Adipose tissue (tissue), 3 donors: ENCODE data around the gene CIAO2A. TPM values are rescaled to one million over a fixed set of nuclear protein-coding genes. Genes with fewer than 3 reads are reported as not detected.

ENCODE experiments used
- H3K27ac ChIP-seq: one replicate; pipeline ENCODE4 v1.5.1; 2013; ENCODE audit warnings: low read depth, low read length
- WGBS, 3 donors: extraction: QIAGEN DNeasy Blood & Tissue Kit; methylation state at CpG; one replicate each; pipeline ENCODE4 v1.1.7; 2013; 5-methylcytosine and 5-hydroxymethylcytosine counted together
- polyA plus RNA-seq, 3 donors: library from polyadenylated mRNA; stranded (reverse); fragments of 200-250 nt; gene quantifications; one replicate each; pipeline ENCODE4 v1.2.3, GENCODE V29; 2013
- donor health status: healthy with polysubstance abuse.
- donor health status: Bipolar disorder and iron deficiency.
- donor health status: healthy.

The CIAO2A gene
- polyA plus RNA-seq, 3 donors: 39.2 to 58.8 (median 44.8) TPM

DNA sequence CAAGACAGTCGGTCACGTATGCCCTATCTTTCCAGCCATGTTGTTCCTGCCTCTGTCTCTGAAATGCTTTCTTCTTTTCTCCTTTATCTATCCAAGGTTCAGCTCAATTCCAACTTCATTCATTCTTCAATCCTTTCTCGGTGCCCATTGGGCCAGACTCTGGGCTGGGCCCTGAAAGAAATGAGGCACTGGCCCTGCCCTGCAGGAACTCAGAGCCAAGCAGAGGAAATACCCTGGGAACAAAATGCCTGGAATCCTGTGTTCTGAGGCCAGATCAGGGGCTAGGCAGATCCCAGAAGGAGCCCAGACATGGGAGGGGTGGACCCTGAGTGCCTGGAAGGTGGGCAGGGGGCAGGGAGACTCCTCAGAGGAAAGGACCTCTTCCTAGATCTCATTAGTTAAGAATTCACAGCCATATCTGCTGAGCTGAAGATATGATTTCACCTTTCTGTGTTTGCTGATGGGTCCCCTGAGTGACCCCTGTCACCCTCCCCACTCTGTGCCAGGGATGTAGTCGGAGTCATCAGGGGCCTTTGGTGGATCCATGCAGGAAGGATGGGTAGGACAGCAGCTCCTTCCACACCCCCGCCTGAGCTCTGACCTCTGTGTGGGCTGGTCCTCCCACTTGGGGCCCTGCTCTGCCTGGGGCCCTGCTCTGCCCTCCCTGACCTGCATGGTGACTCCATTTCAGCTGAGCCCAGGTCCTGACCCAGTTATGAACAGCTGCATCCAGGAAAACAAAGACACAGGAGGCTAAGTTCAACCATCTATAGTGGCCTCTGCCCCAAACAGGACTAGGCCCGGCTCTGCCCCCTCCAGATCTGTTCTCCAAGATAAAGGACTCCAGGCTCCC is 42.0 kb downstream of the CIAO2A start:
- 76 to 77% (median 77%) methylated on average over 6 of the region's 6 CpGs for WGBS, 3 donors
- no peak overlapping the region for H3K27ac ChIP-seq

DNA sequence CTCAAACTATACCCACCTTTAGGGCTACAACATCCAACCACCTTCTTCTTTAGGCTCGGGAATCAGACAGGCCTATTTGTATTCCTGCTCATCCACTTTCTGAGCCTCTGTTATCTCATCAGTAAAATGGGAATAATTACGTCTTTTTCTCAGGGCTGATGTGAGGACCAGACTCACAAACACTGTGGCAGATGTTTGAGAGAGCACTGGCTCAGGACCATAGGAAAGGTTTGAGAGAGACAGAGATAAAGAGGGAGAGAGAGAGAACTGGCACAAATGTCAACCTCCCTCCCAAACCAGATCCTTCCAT is 42.6 kb downstream of the CIAO2A start:
- WGBS, 3 donors: 96 to 98% (median 97%) methylated on average over 2 of the region's 2 CpGs
- no peak overlapping the region for H3K27ac ChIP-seq

DNA sequence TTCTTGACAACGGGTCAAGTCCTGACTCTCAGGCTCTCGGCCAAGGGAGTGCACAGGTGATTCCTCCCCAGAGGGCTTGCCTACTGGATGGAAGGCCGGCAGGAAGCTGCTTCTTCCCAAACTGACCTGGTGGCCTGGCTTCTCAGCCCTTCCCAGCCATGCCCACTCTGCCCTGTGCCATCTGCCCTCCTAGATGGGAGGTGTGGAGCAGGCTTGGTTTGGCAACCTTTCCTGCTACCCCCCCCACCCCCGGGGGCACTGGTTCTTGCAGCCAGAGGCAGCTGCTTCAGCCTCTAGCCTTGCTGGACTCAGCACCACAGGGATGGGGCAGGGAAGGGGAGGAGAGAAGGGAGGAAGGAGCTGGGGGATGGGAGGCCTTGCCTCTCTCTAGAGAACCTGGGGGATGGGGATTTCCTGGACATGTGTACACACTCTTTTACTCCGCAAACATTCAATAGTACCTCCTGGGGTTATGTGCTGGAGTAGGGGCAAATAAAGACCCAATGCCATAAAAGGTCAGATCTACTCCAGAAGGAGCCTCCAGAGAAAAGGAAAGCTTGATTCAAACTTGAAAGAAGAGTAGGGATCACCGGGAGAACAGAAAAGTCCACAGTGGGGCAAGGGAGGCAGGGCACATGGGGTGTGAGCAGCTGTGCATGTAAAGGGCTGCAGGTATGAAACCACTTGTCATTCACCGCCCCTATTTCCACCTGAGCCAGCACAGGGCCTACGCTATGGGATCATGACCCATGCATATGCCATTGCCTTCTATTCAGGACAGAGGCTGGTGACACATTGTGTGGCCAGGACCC is 43.2 kb downstream of the CIAO2A start:
- H3K27ac ChIP-seq: no peak overlapping the region
- WGBS, 3 donors: 52 to 69% (median 58%) methylated on average over 8 of the region's 8 CpGs

DNA sequence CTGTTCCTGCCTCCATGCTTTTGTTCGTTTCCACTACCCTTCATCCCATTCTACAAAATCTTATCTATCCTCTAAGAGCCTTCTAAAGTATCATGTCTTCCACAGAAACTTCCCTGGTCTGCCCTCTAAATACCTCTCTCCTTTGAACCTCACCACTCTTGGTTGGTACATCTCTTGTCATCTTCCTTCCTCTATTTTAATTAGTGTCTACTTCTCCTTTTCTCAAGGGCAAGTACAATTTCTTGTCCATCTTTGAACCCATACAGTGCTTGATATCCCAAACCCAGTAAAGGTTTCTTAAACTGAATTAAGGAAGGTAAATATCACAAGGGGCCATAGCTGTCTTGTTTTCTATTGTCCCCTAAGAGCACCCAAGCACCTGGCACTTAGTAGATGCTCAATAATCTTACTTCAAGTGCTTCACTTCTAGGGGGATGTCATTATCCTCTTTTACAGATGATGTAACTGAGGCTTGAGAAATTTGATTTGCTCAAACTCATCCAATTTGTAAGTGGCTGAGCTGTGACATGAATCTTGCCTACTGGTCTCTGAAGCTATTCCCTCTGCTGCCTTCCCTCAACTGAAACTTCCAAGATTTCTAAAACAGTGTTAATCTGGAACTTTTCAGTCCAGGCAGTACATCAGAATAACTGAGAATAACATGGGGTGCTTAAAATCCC is 44.7 kb downstream of the CIAO2A start:
- no peak overlapping the region for H3K27ac ChIP-seq
- WGBS, 3 donors: 60 to 79% (median 79%) methylated on average over 1 of the region's 1 CpG

DNA sequence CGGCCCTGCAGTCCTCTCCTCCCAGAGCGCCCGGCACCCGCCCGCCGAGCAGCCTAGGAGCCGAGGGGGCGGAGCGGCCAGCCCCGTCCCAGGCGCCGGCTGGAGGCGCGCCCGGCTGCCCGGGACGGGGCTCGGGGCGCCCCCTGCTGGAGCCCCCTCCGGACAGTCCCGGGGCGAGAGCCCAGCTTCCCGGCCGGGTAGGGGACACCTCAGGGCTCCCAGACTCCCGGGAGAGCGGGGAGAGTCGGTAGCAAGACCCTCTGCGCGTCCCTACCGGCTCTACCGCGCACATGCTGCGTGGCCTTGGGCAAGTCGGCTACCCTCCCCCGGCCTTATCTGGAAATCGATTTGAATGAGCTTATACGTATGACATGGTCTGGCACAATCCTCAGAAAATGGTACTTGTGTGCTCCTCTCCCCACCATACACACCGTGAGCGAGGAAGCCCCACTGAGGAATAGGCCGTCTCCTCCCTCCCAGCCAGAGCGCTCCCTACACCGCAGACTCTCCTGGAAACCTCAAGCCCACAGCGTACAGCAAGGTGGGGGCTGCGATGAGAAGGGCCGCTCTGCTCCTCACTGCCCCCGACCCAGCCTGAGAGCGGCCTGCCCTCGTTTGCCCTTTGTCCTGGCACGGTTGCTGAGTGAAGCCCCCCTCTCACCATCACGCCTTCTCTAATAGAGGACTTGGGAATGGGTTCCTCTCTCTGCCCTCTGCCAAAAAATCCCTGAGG is 47.1 kb downstream of the CIAO2A start, which contains the start of gene DAPK2:
TSS of gene DAPK2 (minus strand) at position 65 of the 733 bp plus-strand sequence. CDS start 6,224 bp downstream, outside the sequence.
- H3K27ac ChIP-seq: no peak within 1 kb of the TSS
- WGBS, 3 donors: 7 to 9% (median 7%) methylated on average over 42 to 50 of the region's 50 CpGs

DNA sequence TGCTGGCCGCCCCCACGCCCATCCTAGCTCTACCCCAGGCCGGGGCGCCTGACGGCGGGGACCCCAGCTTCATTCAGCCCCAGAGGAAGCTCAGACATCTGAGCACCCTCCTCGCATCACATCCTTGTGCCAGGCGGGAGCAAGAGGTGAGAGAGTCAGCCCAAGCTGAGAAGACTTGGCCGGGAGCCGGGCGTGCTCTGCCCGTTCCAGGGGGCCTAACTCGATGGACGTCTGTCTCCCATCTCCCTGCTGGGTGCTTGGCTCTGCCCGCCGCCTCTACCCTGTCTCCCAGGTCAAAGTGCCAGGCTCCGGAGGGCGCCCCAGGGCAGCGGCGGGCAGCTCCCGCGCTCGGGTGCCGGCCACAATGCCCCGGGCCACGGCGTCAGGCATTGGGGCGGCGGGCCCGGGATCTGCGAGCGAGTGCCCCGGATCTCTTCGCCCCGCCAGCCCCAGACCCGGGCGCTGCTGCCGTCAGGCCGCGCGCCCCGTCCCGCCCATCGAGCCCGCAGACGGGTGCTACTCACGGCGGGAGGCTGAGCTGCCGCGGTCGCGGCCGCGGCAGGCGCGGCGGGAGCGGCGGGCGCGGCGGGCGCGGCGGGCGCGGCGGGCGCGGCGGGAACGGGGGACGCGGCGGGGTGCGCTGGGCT is 47.7 kb downstream of the CIAO2A start:
- H3K27ac ChIP-seq: no peak overlapping the region
- WGBS, 3 donors: 8 to 20% (median 12%) methylated on average over 39 to 76 of the region's 76 CpGs

DNA sequence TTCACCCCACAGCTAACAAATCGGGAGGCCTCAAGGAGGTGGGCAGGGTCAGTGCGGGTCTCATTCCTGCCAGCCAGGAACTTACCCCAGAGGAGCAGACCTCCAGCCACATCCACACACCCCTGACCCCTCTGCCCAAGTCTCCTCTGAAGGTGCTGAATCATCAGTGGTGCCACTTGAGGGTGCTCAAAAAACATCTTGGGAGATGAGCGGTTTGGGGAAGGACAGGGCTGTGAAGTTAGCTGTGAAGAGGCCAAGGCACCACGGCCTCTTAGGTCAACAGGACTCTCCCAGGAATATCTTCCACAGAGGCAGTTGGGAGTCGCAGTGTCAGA is 48.6 kb downstream of the CIAO2A start:
- H3K27ac ChIP-seq: no peak overlapping the region
- WGBS, 3 donors: 61 to 83% (median 67%) methylated on average over 5 of the region's 5 CpGs

DNA sequence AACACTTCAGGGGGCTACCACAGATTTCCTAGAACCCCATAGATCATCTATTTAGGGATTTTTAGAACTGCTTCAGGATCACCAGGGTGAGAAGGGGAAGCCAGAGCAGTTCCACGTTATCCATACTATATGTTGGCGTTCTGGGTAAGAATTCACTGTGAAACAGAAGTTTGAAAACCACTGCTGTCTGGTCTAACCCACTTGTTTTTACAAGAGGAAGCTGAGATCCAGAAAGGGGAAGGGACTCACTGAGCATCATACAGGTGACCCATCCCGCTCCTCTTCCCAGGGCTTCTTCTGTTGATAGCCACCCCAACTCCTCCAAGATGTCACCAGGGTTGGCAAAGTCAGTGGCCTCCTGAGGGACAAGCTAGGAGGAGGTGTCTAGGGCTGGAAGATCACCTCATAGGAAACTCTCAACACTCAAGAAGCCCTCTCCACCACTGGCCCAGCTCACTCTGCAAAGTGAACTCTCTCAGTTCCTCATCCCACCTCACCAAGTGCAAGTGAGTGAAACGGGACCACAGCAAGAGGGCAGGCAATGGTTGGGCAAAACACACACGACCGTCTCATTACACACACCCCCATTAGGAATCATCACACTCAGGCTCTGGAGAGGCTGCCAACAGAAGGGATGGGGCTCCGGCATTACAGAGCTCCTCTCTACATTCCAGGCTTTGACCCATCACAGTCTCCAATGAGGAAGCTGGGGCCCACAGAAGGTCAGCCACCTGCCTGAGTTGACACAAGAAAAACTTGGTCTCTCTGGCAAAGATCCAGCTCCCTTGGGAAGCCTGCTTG is 49.1 kb downstream of the CIAO2A start:
- H3K27ac ChIP-seq: no peak overlapping the region
- 57 to 91% (median 59%) methylated on average over 7 of the region's 7 CpGs for WGBS, 3 donors

DNA sequence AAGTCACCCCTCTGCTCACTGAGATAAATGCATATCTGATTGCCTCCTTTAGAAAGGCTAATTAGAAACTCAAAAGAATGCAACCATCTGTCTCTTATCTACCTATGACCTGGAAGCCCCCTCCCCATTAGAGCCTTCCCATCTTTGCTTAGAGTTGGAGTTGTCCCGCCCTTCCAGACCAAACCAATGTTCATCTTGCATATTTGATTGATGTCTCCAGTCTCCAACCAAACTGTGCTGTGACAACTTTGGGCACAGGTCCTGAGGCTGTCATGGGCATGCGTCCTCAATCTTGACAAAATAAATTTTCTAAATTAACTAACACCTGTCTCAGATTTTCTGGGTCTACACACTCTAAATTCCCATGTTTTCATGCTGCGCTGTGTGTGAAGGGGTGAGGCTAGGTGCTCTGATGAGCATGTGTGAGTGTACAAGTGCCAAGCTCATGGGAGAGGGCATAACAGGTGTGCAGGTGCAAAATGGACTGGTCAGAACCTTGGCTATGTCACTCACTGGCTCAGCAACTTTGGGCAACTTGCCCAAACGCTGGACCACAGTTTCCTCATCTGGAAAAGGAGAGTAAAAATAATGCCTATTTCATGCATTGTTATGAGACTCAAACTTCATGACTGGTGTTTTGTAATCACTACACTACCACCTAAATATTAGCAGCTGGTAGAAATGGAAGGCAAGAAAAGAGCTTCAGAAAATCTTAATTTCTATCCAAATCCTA is 54.6 kb downstream of the CIAO2A start:
- no peak overlapping the region for H3K27ac ChIP-seq

DNA sequence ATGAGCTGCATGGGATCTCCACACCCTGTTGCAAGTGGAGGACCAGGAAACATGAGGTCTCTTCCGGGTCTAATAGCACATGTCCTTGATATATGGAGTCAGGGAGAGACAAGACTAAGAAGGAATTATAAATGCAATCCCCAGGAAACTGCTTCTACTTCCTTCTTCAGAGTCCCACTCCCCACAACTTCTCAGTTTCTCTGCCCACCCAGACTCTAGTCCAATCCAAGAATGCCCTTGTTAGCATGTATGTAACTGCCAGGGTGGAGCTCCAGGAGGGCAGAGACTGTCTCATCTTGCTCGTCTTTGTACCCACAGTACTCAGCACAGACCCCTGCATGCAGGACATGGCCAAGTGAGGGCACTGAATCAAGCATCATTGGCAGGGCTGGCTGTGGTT is 55.7 kb downstream of the CIAO2A start:
- H3K27ac ChIP-seq: no peak overlapping the region
- 38 to 89% (median 50%) methylated on average over 2 of the region's 2 CpGs for WGBS, 3 donors

More for the DNA sequence above, 54.6 kb downstream of the CIAO2A start:
- WGBS, 3 donors: 86 to 92% (median 90%) methylated on average over 4 of the region's 4 CpGs

DNA sequence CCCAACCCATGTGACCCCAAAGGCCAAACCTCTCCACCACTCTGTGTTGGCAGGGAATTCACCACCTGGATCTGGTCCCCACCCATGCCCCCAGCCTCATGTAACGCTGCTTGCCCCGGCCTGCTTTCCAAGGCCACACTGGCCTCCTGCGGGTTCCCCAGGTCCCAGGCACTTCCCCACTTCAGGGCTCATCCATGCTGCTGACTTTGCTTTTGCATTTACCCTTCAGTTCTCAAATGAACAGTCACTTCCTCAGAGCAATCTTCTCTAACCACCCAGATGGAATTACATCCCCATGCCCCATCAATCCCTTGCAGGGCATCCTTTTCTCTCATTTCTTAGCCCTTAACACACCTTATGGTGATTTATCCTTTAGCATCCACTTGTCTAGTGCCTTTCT is 56.5 kb downstream of the CIAO2A start:
- WGBS, 3 donors: 88 to 96% (median 92%) methylated on average over 3 of the region's 3 CpGs
- H3K27ac ChIP-seq: no peak overlapping the region

DNA sequence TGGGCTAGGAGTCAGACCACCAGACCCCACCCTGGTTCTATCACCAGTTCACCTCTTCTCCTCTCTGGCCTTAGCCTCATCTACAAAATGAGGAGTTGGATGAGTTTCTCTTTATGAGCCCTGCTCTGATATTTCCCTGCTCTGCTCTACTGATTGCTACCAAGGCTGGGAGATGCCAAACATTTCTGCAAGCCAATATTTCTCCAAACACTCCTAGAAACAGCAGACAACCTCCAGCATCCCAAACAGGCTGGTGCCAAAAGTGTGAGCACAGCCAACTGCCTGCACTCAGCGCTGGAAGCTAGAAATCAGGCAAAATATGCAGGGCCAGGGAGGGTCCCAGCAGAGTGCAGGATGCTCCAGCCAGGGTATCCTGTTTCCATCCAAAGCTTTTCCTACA is 58.1 kb downstream of the CIAO2A start:
- no peak overlapping the region for H3K27ac ChIP-seq
- 75 to 96% (median 79%) methylated on average over 1 of the region's 1 CpG for WGBS, 3 donors

DNA sequence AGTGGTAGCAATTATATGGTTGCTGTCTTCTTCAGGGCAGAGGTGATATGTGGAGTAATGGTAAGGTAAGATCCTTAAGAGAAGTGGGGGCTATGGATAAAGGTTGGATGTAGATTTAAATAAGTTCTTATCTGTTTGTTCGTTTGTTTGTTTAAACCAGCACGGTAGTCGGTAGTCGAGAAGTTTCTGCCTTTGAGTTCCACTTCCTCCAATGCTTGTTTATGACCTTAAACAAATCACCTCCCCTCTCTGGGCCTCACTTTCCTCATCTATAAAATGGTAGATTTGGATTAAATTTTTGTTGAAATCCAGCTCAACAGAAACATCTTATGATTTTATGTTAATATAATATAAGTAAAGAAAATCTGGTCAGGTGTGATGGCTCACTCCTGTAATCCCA is 59.1 kb downstream of the CIAO2A start:
- H3K27ac ChIP-seq: no peak overlapping the region
- WGBS, 3 donors: 39 to 93% (median 41%) methylated on average over 4 of the region's 4 CpGs

DNA sequence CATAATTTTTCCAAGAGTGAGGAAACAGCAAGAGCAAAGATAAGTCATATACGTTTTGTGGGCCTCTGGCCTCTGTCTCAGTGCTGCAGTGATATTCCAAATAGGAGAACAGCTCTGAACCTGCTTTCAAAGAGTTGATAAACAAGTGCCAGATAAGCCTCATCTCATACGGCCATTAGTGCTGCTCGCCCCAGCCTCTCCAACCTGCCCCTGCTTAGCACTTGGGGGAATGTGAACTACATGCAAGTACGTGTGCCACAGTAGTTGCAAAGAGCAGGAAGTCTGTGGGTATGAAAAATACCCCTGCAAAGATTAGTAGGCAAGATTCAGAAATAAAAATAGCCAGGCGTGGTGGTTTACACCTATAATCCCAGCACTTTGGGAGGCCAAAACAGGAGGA is 61.3 kb downstream of the CIAO2A start:
- 73 to 83% (median 77%) methylated on average over 5 of the region's 5 CpGs for WGBS, 3 donors
- no peak overlapping the region for H3K27ac ChIP-seq

DNA sequence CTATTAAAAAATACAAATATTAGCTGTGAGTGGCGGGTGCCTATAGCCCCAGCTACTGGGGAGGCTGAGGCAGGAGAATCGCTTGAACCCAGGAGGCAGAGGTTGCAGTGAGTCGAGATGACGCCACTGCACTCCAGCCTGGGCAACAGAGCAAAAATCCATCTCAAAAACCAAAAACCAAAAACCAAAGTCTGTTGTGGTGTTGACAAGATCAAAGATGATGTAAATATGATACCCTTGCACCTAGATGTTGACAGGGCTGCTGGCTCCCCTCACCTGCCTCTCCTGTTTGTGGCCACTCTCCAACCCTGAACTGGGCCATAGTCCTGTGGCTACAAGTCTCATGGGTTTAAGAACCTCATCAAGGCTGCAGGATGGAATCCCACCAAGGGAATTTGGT is 63.5 kb downstream of the CIAO2A start:
- WGBS, 3 donors: 93 to 96% (median 95%) methylated on average over 4 of the region's 4 CpGs
- no peak overlapping the region for H3K27ac ChIP-seq

DNA sequence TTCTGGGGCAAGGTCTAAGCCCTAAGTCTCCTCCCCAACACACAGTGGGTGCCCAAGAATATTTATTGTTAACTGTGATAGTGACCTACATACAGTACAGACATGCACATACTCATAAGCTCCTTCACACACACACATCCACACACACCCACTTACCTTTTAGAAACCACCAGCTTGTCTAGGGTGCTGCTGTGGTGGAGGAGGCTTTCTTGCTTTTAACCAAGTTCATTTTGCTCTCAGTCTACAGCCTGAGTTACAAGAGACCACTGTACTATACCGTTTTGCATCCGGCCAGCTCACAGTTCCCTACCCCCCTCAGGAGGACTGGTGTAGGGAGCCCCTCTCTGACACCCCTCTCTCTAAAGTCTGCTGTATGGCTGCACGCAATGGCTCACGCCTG is 64.0 kb downstream of the CIAO2A start:
- 95 to 96% (median 96%) methylated on average over 4 of the region's 4 CpGs for WGBS, 3 donors
- no peak overlapping the region for H3K27ac ChIP-seq

DNA sequence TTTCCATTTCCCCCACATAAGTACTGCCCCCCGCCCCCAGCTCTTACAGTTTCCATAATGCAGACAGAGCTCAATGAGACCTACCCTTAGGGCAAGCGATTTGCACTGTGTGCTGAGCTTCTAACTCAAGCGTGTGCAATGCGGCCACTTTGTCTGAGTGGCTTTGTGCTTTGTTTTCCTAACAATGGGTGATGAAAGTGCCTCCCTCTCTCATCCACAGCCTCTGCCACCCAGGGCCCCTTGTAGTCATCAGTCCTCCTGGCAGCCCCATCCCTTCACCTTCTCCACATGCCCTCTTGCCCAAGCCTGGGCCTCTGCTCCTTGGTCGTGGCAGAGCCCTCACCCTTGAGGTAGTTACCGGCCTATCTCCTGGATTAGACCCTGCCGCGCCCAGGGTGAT is 64.5 kb downstream of the CIAO2A start:
- 69 to 92% (median 72%) methylated on average over 8 of the region's 8 CpGs for WGBS, 3 donors
- H3K27ac ChIP-seq: no peak overlapping the region
